HL-60 (cell line): Measurements from ENCODE around the gene RAD18.

Experiments used
- CTCF ChIP-seq: IDR thresholded peaks from one replicate; pipeline ENCODE4 v1.5.1; 2011; ENCODE audit warnings: low read length, control low read depth, inconsistent platforms; ENCODE audit not compliant: insufficient read depth
- REST ChIP-seq: IDR thresholded peaks from 2 replicates; pipeline ENCODE4 v1.6.1; 2012; ENCODE audit warnings: low read depth; ENCODE audit not compliant: insufficient replicate concordance
- SPI1 ChIP-seq: IDR thresholded peaks from 2 replicates; pipeline ENCODE4 v1.6.1; 2012; ENCODE audit warnings: low read depth, mild to moderate bottlenecking, borderline replicate concordance

DNA sequence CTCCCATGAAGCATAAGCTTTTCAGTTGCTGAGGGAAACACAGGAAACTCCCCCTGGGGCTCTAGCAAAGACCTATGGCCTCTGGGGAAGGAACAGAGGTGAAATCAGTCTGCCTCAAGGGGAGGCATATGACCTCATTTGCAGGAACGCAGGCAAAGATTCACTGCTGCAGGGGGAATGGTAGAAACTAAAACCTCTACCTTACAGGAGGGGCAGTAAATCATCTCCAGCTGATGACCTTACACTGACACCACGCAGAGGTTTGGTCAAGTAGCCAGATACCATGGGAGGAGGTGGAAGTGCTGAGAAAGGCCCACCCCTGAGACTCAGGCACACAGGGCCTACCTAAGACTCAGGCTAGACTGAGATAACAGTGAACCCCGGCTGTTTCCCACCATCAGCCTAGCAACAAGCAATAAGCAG lies 81.1 kb downstream of the RAD18 start:
- TF ChIP-seq REST = no peak
- TF ChIP-seq SPI1 = no peak
- no peak for TF ChIP-seq CTCF
